ENCODE results near the gene RBM34. TPM values are rescaled to one million over a fixed set of nuclear protein-coding genes. Genes with fewer than 3 reads are reported as not detected.
"Not testable (repeated sequence)": the region's sequence is repeated elsewhere in the genome, so short reads cannot be mapped to it uniquely, and the experiment has no call there.

RBM34 gene
- total and polyA plus RNA-seq, 2 donors (not counting 1 experiment from before 2014, with no cell fraction given): 30.3 to 64.1 TPM

DNA sequence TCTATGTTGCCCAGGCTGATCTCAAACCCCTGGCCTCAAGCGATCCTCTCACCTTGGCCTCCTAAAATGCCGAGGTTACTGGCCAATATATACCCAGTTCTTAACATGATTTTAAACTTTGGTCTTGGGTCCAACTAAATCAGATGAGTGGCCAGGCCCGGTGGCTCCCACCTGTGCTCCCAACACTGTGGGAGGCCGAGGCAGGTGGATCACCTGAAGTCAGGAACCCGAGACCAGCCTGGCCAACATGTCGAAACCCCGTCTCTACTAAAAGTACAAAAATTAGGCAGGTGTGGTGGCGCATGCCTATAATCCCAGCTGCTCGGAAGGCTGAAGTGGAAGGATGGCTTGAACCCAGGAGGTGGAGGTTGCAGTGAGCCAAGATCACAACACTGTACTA is 62.1 kb downstream of the RBM34 start:
- no peak overlapping the region for H2AFZ ChIP-seq (ENCODE audit: low read length)
- no peaks in the 10 kb centered on the region for H3K27me3 ChIP-seq (ENCODE audit: control insufficient read depth, insufficient read depth, low read length)
- TF ChIP-seq CTCF (conservative IDR thresholded peaks at IDR 0.05 in 1 of 2, IDR thresholded peaks at IDR 0.05 in 1 of 2; ENCODE audit: low read depth in 1 of 2, low read length in 2 of 2) (no peak), EZH2 (IDR thresholded peaks at IDR 0.05; ENCODE audit: low read length, missing control alignments) (no peak)
- no peaks in the 10 kb centered on the region for H3K4me1 ChIP-seq (ENCODE audit: control insufficient read depth, extremely low read depth, insufficient read depth, low read length)
- H4K20me1 ChIP-seq (ENCODE audit: control insufficient read depth, extremely low read depth, insufficient read depth, low read length): no peaks in the 10 kb centered on the region
- H3K4me3 ChIP-seq (replicated peaks in 1 of 4; ENCODE audit: control extremely low read depth in 1 of 4, insufficient read depth in 1 of 4, low read depth in 3 of 4, low read length in 4 of 4): no peak overlapping the region
- H3K9me3 ChIP-seq (ENCODE audit: control insufficient read depth, insufficient read depth, low read depth, low read length): no peaks in the 10 kb centered on the region
- H3K9ac ChIP-seq (ENCODE audit: insufficient read depth, low read length): no peak overlapping the region
- no peaks in the 10 kb centered on the region for H3K79me2 ChIP-seq (ENCODE audit: control insufficient read depth, insufficient read depth, low read length)
- no peaks in the 10 kb centered on the region for H3K36me3 ChIP-seq (ENCODE audit: control insufficient read depth, insufficient read depth, low read length)
- no peak for DNase-seq (ENCODE audit: low read depth in 2 of 2)
- H3K27ac ChIP-seq (ENCODE audit: insufficient read depth, low read length): no peak overlapping the region
- no peak overlapping the region for H3K4me2 ChIP-seq (ENCODE audit: extremely low read depth, insufficient read depth, low read length)

GRCh38 chr1:235098547-235098946 is 62.5 kb downstream of the RBM34 start:
- TF ChIP-seq EZH2 (IDR thresholded peaks at IDR 0.05; ENCODE audit: low read length, missing control alignments) (no peak), CTCF (conservative IDR thresholded peaks at IDR 0.05 in 1 of 2, IDR thresholded peaks at IDR 0.05 in 1 of 2; ENCODE audit: low read depth in 1 of 2, low read length in 2 of 2) (no peak)
- no peaks in the 10 kb centered on the region for H3K27me3 ChIP-seq (ENCODE audit: control insufficient read depth, insufficient read depth, low read length)
- no peak overlapping the region for H3K4me2 ChIP-seq (ENCODE audit: extremely low read depth, insufficient read depth, low read length)
- no peaks in the 10 kb centered on the region for H3K4me1 ChIP-seq (ENCODE audit: control insufficient read depth, extremely low read depth, insufficient read depth, low read length)
- H3K36me3 ChIP-seq (ENCODE audit: control insufficient read depth, insufficient read depth, low read length): no peaks in the 10 kb centered on the region
- H3K4me3 ChIP-seq (replicated peaks in 1 of 4; ENCODE audit: control extremely low read depth in 1 of 4, insufficient read depth in 1 of 4, low read depth in 3 of 4, low read length in 4 of 4): no peak overlapping the region
- H3K9me3 ChIP-seq (ENCODE audit: control insufficient read depth, insufficient read depth, low read depth, low read length): no peaks in the 10 kb centered on the region
- H3K9ac ChIP-seq (ENCODE audit: insufficient read depth, low read length): no peak overlapping the region
- H2AFZ ChIP-seq (ENCODE audit: low read length): no peak overlapping the region
- H4K20me1 ChIP-seq (ENCODE audit: control insufficient read depth, extremely low read depth, insufficient read depth, low read length): no peaks in the 10 kb centered on the region
- H3K79me2 ChIP-seq (ENCODE audit: control insufficient read depth, insufficient read depth, low read length): no peaks in the 10 kb centered on the region
- H3K27ac ChIP-seq (ENCODE audit: insufficient read depth, low read length): no peak overlapping the region
- no peak for DNase-seq (ENCODE audit: low read depth in 2 of 2)

DNA sequence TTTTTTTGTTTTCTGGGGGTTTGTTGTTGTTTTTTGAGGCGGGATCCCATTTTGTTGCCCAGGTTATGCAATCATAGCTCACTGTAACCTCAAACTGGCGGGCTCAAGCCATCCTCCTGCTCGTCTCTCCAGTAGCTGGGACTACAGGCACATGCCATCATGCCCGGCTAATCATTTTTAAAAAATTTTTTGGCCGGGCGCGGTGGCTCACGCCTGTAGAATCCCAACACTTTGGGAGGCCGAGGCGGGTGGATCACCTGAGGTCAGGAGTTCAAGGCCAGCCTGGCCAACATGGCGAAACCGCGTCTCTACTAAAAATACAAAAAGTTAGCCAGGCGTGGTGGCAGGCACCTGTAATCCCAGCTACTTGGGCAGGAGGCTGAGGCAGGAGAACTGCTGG is 63.5 kb downstream of the RBM34 start:
- H3K36me3 ChIP-seq (ENCODE audit: control insufficient read depth, insufficient read depth, low read length); H4K20me1 ChIP-seq (ENCODE audit: control insufficient read depth, extremely low read depth, insufficient read depth, low read length): not testable (repeated sequence)

More for the DNA sequence above, 63.5 kb downstream of the RBM34 start:
- not testable (repeated sequence) for DNase-seq (ENCODE audit: low read depth in 2 of 2); H3K27me3 ChIP-seq (ENCODE audit: control insufficient read depth, insufficient read depth, low read length); H3K9me3 ChIP-seq (ENCODE audit: control insufficient read depth, insufficient read depth, low read depth, low read length); H3K9ac ChIP-seq (ENCODE audit: insufficient read depth, low read length); H2AFZ ChIP-seq (ENCODE audit: low read length); H3K79me2 ChIP-seq (ENCODE audit: control insufficient read depth, insufficient read depth, low read length); H3K27ac ChIP-seq (ENCODE audit: insufficient read depth, low read length); H3K4me1 ChIP-seq (ENCODE audit: control insufficient read depth, extremely low read depth, insufficient read depth, low read length); H3K4me2 ChIP-seq (ENCODE audit: extremely low read depth, insufficient read depth, low read length); H3K4me3 ChIP-seq (replicated peaks in 1 of 4; ENCODE audit: control extremely low read depth in 1 of 4, insufficient read depth in 1 of 4, low read depth in 3 of 4, low read length in 4 of 4)
